GM12874 (cell line): ENCODE data around the gene CD2.

Source experiments
- TF ChIP-seq, protein P1 (sequence below): IDR thresholded peaks from 2 replicates; pipeline ENCODE4 v1.5.1; 2011; ENCODE audit warnings: low read depth, mild to moderate bottlenecking, control low read depth, low read length, moderate library complexity; ENCODE audit not compliant: insufficient read depth

Gene CD2

GRCh38 chr1:116733476-116734365 lies 20.5 kb upstream of the CD2 start:
- TF ChIP-seq, protein P1, sequence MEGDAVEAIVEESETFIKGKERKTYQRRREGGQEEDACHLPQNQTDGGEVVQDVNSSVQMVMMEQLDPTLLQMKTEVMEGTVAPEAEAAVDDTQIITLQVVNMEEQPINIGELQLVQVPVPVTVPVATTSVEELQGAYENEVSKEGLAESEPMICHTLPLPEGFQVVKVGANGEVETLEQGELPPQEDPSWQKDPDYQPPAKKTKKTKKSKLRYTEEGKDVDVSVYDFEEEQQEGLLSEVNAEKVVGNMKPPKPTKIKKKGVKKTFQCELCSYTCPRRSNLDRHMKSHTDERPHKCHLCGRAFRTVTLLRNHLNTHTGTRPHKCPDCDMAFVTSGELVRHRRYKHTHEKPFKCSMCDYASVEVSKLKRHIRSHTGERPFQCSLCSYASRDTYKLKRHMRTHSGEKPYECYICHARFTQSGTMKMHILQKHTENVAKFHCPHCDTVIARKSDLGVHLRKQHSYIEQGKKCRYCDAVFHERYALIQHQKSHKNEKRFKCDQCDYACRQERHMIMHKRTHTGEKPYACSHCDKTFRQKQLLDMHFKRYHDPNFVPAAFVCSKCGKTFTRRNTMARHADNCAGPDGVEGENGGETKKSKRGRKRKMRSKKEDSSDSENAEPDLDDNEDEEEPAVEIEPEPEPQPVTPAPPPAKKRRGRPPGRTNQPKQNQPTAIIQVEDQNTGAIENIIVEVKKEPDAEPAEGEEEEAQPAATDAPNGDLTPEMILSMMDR = no peak

- TF ChIP-seq, protein P1 = no peak
These were observed 19.0 kb upstream of the CD2 start for GRCh38 chr1:116735246-116735645.

GRCh38 chr1:116737020-116737854 lies 17.0 kb upstream of the CD2 start:
- TF ChIP-seq, protein P1 = peak; percentile 81

GRCh38 chr1:116737855-116738321 lies 16.3 kb upstream of the CD2 start:
- TF ChIP-seq, protein P1 = no peak

DNA sequence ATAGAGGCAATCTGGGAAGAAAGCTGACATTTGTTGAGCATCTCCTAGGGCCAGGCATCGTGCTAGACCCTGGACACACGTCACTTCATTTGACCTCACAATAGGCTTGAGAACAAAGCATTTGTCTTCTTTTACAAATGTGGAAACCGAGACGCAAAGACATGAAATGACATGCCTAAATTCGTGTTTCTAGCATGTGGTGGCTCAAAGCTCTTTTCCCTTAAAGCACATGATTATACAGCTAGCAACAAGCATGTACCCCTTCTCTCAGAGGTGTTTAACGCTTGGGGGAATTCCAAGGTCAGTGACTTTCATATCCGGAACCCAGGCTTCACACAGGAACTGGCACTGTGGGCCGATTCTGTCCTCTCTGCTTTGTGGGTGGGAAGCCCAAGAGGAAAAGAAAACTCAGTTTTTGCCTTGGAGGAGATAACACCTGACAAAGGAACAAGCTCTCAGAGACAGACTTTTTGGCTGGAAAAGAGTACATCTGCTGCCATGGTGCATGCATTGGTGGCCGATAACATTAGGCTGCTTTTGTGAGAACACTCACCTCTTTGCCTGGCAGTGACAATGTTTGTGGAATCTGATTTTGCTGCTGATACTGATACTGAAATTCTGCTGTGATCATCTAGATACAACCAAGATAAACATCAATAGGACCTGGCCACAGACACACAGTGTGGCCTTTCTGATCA lies 15.4 kb upstream of the CD2 start:
- TF ChIP-seq, protein P1 = no peak

DNA sequence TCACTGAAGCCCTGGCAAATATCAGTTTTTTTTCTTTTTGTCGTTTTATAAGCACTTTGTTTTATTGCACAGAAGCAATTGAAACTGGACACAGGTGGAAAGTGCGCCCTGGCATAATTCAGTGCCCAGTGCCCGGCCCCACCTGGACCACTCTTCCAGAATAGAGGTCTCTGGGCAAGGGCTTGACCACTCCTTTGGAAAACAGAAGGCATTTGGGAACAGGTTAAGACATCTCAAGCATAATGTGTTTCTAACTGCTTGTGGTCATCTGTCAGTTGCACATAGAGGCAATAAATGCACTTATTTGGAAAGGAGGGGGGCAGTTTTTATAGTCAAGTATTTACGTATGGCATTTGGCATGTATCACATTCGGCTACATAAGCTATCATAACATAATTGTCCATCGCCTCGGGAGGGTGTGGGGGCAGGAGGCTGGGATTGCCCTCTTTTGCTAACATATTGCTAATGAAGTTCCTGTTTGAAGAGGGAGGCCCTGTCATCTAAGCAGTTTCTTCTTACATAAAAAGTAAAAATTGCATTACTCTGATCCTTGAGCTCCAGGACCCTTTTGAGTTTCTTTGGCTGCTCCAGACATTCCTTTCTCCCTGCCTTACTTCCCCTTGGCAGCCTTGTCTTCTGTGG lies 14.7 kb upstream of the CD2 start:
- TF ChIP-seq, protein P1 = no peak
